Neural cell (in vitro differentiated cells): ENCODE measurements around the gene SDHB. TPM values are rescaled to one million over a fixed set of nuclear protein-coding genes. Genes with fewer than 3 reads are reported as not detected.

Experiments used
- H2AFZ ChIP-seq: fragments of 200-600, 300-800 bp; sonication (generic), shearing (Covaris generic); 2 replicates; pipeline ENCODE4 v1.6.0; 2014; ENCODE audit warnings: low read depth, mild to moderate bottlenecking, antibody characterized with exemption, low read length, moderate library complexity
- H3F3A ChIP-seq: fragments of 200-600 bp; shearing (Covaris generic); 2 replicates; pipeline ENCODE4 v1.6.1; 2016; ENCODE audit warnings: mild to moderate bottlenecking, moderate library complexity, mixed read lengths, antibody characterized with exemption, low read length; ENCODE audit not compliant: insufficient read depth, poor library complexity, severe bottlenecking
- H3K27ac ChIP-seq: fragments of 200-600, 300-800 bp; sonication (generic), shearing (Covaris generic); 2 replicates; pipeline ENCODE4 v1.5.1; 2014; ENCODE audit warnings: mild to moderate bottlenecking, low read length, moderate library complexity
- H3K27me3 ChIP-seq: fragments of 300-800, 200-600 bp; sonication (generic), shearing (Covaris generic); 2 replicates; pipeline ENCODE4 v1.6.0; 2014; ENCODE audit warnings: mild to moderate bottlenecking, low read depth, low read length, moderate library complexity; ENCODE audit not compliant: insufficient read depth
- H3K36me3 ChIP-seq: fragments of 300-800, 200-600 bp; sonication (generic), shearing (Covaris generic); 2 replicates; pipeline ENCODE4 v1.5.1; 2014; ENCODE audit warnings: mild to moderate bottlenecking, antibody characterized with exemption, low read length, moderate library complexity; ENCODE audit not compliant: insufficient read depth
- H3K4me2 ChIP-seq: fragments of 300-800, 200-600 bp; sonication (generic), shearing (Covaris generic); 2 replicates; pipeline ENCODE4 v1.6.0; 2014; ENCODE audit warnings: mild to moderate bottlenecking, low read length
- H3K4me3 ChIP-seq: fragments of 300-800, 200-600 bp; sonication (generic), shearing (Covaris generic); 2 replicates; pipeline ENCODE4 v1.5.1; 2014; ENCODE audit warnings: mild to moderate bottlenecking, low read length, moderate library complexity
- H3K79me2 ChIP-seq: fragments of 200-600 bp; shearing (Covaris generic); replicated peaks from 2 replicates; pipeline ENCODE4 v1.6.0; 2014; ENCODE audit warnings: mild to moderate bottlenecking, low read length, moderate library complexity; ENCODE audit not compliant: insufficient read depth
- H3K9ac ChIP-seq: fragments of 300-800, 200-600 bp; sonication (generic), shearing (Covaris generic); 2 replicates; pipeline ENCODE4 v1.6.1; 2016; ENCODE audit warnings: mild to moderate bottlenecking, low read length, mixed read lengths
- H3K9me2 ChIP-seq: fragments of 200-600 bp; shearing (Covaris generic); 2 replicates; pipeline ENCODE4 v1.6.1; 2016; ENCODE audit warnings: mild to moderate bottlenecking, low read length, mixed read lengths; ENCODE audit not compliant: insufficient read depth
- H3K9me3 ChIP-seq: fragments of 200-600, 300-800 bp; sonication (generic), shearing (Covaris generic); 2 replicates; pipeline ENCODE4 v1.6.1; 2016; ENCODE audit warnings: mild to moderate bottlenecking, mixed run types, low read length, moderate library complexity, mixed read lengths
- H4K20me1 ChIP-seq: fragments of 200-600 bp; shearing (Covaris generic); 2 replicates; pipeline ENCODE4 v1.6.1; 2016; ENCODE audit warnings: mild to moderate bottlenecking, mixed run types; ENCODE audit not compliant: insufficient read depth
- EP300 ChIP-seq: fragments of 450-650 bp; conservative IDR thresholded peaks from 2 replicates; pipeline ENCODE4 v1.6.1; 2014; ENCODE audit warnings: antibody characterized with exemption, mild to moderate bottlenecking, moderate library complexity; ENCODE audit not compliant: poor library complexity, severe bottlenecking
- EZH2 ChIP-seq: fragments of 200-600, 300-800 bp; shearing (Covaris generic), sonication (generic); IDR thresholded peaks from 2 replicates; pipeline ENCODE4 v1.6.1; 2014; ENCODE audit warnings: antibody characterized with exemption, low read length, borderline replicate concordance, mild to moderate bottlenecking; ENCODE audit not compliant: insufficient read depth, poor library complexity, severe bottlenecking
- MXI1 ChIP-seq: fragments of 450-650 bp; conservative IDR thresholded peaks from 2 replicates; pipeline ENCODE4 v1.6.1; 2014; ENCODE audit warnings: antibody characterized with exemption, mild to moderate bottlenecking; ENCODE audit not compliant: poor library complexity, severe bottlenecking
- POLR2AphosphoS5 ChIP-seq: IDR thresholded peaks from 2 replicates; pipeline ENCODE4 v1.6.1; 2012
- RAD21 ChIP-seq: fragments of 450-650 bp; conservative IDR thresholded peaks from 2 replicates; pipeline ENCODE4 v1.6.1; 2014; ENCODE audit warnings: antibody characterized with exemption, mild to moderate bottlenecking, moderate library complexity
- REST ChIP-seq: IDR thresholded peaks from 2 replicates; pipeline ENCODE4 v1.6.1; 2012; ENCODE audit warnings: borderline replicate concordance
- SMC3 ChIP-seq: fragments of 450-650 bp; conservative IDR thresholded peaks from 2 replicates; pipeline ENCODE4 v1.6.1; 2014; ENCODE audit warnings: antibody characterized with exemption, mild to moderate bottlenecking, moderate library complexity; ENCODE audit not compliant: poor library complexity
- TAF1 ChIP-seq: IDR thresholded peaks from 2 replicates; pipeline ENCODE4 v1.6.1; 2012; ENCODE audit warnings: low read depth
- polyA plus RNA-seq: library from polyadenylated mRNA; depleted of rRNA; stranded (reverse); fragments of >200 nt; gene quantifications from 2 replicates; pipeline ENCODE4 v1.2.3, GENCODE V29; 2014
- TF ChIP-seq, protein P1 (sequence below): fragments of 450-650 bp; IDR thresholded peaks from 2 replicates; pipeline ENCODE4 v1.5.1; 2014; ENCODE audit warnings: antibody characterized with exemption, mild to moderate bottlenecking, moderate library complexity; ENCODE audit not compliant: poor library complexity, severe bottlenecking

SDHB gene
- polyA plus RNA-seq, 1 donor from 2014 or later: 129 TPM

- H3K4me2 ChIP-seq: no peak overlapping the region
Measured at GRCh38 chr1:17052038-17052437, 1.8 kb downstream of the SDHB start.

GRCh38 chr1:17047924-17048323 lies 5.9 kb downstream of the SDHB start:
- Histone ChIP-seq H3K4me3 (no peak overlapping the region), H3K4me2 (no peak overlapping the region), H3F3A (no peaks in the 10 kb centered on the region), H2AFZ (no peak overlapping the region), H3K9ac (no peak overlapping the region), H3K9me3 (no peaks in the 10 kb centered on the region), H3K9me2 (no peaks in the 10 kb centered on the region), H3K36me3 (no peaks in the 10 kb centered on the region), H3K79me2 (peaks cover 24% of the 10 kb centered on the region), H3K27ac (no peak overlapping the region), H3K27me3 (no peaks in the 10 kb centered on the region), H4K20me1 (no peaks in the 10 kb centered on the region)
- no peak for TF ChIP-seq EZH2
- no peak for TF ChIP-seq SMC3
- TF ChIP-seq, protein P1, sequence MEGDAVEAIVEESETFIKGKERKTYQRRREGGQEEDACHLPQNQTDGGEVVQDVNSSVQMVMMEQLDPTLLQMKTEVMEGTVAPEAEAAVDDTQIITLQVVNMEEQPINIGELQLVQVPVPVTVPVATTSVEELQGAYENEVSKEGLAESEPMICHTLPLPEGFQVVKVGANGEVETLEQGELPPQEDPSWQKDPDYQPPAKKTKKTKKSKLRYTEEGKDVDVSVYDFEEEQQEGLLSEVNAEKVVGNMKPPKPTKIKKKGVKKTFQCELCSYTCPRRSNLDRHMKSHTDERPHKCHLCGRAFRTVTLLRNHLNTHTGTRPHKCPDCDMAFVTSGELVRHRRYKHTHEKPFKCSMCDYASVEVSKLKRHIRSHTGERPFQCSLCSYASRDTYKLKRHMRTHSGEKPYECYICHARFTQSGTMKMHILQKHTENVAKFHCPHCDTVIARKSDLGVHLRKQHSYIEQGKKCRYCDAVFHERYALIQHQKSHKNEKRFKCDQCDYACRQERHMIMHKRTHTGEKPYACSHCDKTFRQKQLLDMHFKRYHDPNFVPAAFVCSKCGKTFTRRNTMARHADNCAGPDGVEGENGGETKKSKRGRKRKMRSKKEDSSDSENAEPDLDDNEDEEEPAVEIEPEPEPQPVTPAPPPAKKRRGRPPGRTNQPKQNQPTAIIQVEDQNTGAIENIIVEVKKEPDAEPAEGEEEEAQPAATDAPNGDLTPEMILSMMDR: no peak
- no peak for TF ChIP-seq RAD21
- no peak for TF ChIP-seq MXI1
- TF ChIP-seq POLR2AphosphoS5: no peak
- TF ChIP-seq REST: no peak
- TF ChIP-seq EP300: no peak

More at GRCh38 chr1:17052038-17052437, 1.8 kb downstream of the SDHB start:
- Histone ChIP-seq H3K9me2 (no peaks in the 10 kb centered on the region), H3F3A (no peaks in the 10 kb centered on the region), H3K9ac (peak overlapping the region; percentile 80), H3K79me2 (peaks cover 24% of the 10 kb centered on the region), H4K20me1 (no peaks in the 10 kb centered on the region), H3K27ac (no peak overlapping the region), H3K4me3 (peak overlapping the region; percentile 71), H3K9me3 (no peaks in the 10 kb centered on the region), H3K27me3 (no peaks in the 10 kb centered on the region), H3K36me3 (no peaks in the 10 kb centered on the region), H2AFZ (no peak overlapping the region)
- TF ChIP-seq MXI1: no peak
- no peak for TF ChIP-seq RAD21
- no peak for TF ChIP-seq POLR2AphosphoS5
- TF ChIP-seq TAF1: no peak
- TF ChIP-seq SMC3: no peak
- TF ChIP-seq, protein P1: no peak
- TF ChIP-seq EZH2: no peak
- TF ChIP-seq EP300: no peak
- TF ChIP-seq REST: no peak
